GM21381 (cell line): ENCODE data around the gene LRRC31.

Experiments
- ATAC-seq: cut with Tn5 transposase; IDR thresholded peaks from one replicate; pipeline ENCODE4 v1.9.1; 2021; ENCODE audit warnings: mild to moderate bottlenecking, moderate library complexity; ENCODE audit not compliant: unreplicated experiment

LRRC31 gene

GRCh38 chr3:169864270-169864669 is 5.5 kb downstream of the LRRC31 start:
- no peak for ATAC-seq

GRCh38 chr3:169863458-169863899 is 6.3 kb downstream of the LRRC31 start:
- ATAC-seq = peak; percentile 63

- ATAC-seq = no peak
Measured at GRCh38 chr3:169861871-169862270, 7.9 kb downstream of the LRRC31 start.

GRCh38 chr3:169857811-169858210 is 11.9 kb downstream of the LRRC31 start:
- no peak for ATAC-seq

GRCh38 chr3:169855514-169855913 is 14.2 kb downstream of the LRRC31 start:
- no peak for ATAC-seq

GRCh38 chr3:169850618-169851017 is 19.1 kb downstream of the LRRC31 start:
- ATAC-seq = no peak

- no peak for ATAC-seq
Measured at GRCh38 chr3:169848741-169849140, 21.0 kb downstream of the LRRC31 start.

- no peak for ATAC-seq
Measured at GRCh38 chr3:169847896-169848295, 21.8 kb downstream of the LRRC31 start.

GRCh38 chr3:169846458-169847193 is 23.1 kb downstream of the LRRC31 start:
- peak; percentile 91 for ATAC-seq

- no peak for ATAC-seq
Measured at GRCh38 chr3:169842960-169843359, 26.8 kb downstream of the LRRC31 start.

- ATAC-seq = no peak
Measured at GRCh38 chr3:169841171-169841570, 28.6 kb downstream of the LRRC31 start.

- no peak for ATAC-seq
Measured at GRCh38 chr3:169838511-169839030, 31.2 kb downstream of the LRRC31 start.

- no peak for ATAC-seq
Measured at GRCh38 chr3:169836942-169837275, 32.8 kb downstream of the LRRC31 start.

GRCh38 chr3:169836078-169836941 is 33.4 kb downstream of the LRRC31 start:
- peak; percentile 80 for ATAC-seq

- ATAC-seq = peak; percentile 15
Measured at GRCh38 chr3:169835533-169835932, 34.2 kb downstream of the LRRC31 start.

GRCh38 chr3:169827712-169828111 is 42.0 kb downstream of the LRRC31 start:
- no peak for ATAC-seq

- no peak for ATAC-seq
Measured at GRCh38 chr3:169825316-169825715, 44.4 kb downstream of the LRRC31 start.

GRCh38 chr3:169822983-169823382 is 46.8 kb downstream of the LRRC31 start:
- no peak for ATAC-seq

GRCh38 chr3:169822540-169822939 is 47.2 kb downstream of the LRRC31 start:
- ATAC-seq = no peak

- ATAC-seq = no peak
Measured at GRCh38 chr3:169822091-169822490, 47.6 kb downstream of the LRRC31 start.

- no peak for ATAC-seq
Measured at GRCh38 chr3:169818316-169818715, 51.4 kb downstream of the LRRC31 start.

GRCh38 chr3:169815590-169816150 is 54.1 kb downstream of the LRRC31 start:
- ATAC-seq = no peak
